Measurements from ENCODE around the gene BUB1B. TPM values are rescaled to one million over a fixed set of nuclear protein-coding genes. Genes with fewer than 3 reads are reported as not detected.
"Not testable (repeated sequence)": the region's sequence is repeated elsewhere in the genome, so short reads cannot be mapped to it uniquely, and the experiment has no call there.

BUB1B gene
- total RNA-seq, 4 donors from 2014 or later = 1.4 to 15.3 (median 8.6) TPM

- Histone ChIP-seq H3K9me3 (no peaks in the 10 kb centered on the region), H3K27me3 (no peaks in the 10 kb centered on the region), H3K4me1 (no peaks in the 10 kb centered on the region), H3K4me3 (no peak overlapping the region), H3K36me3 (no peaks in the 10 kb centered on the region), H3K27ac (no peak overlapping the region)
- TF ChIP-seq EP300 (IDR thresholded peaks at IDR 0.05; ENCODE audit: low read depth) = no peak
- no peak for TF ChIP-seq POLR2AphosphoS5 (IDR thresholded peaks at IDR 0.05)
- TF ChIP-seq CTCF (IDR thresholded peaks at IDR 0.05) = no peak
- no peak for TF ChIP-seq POLR2A (IDR thresholded peaks at IDR 0.05)
- in situ Hi-C loops (cut with MboI; ENCODE audit: low pct_ligation_motif_present in 1 of 4, low pct_unique_long_range_greater_than_20kb in 1 of 4, low sequenced_read_pairs in 3 of 4) (no loop called here), intact Hi-C loops (cut with DNase I; ENCODE audit: low total_unique reads) (no loop called here)
- 75 to 94% methylated on average over 1 to 11 of the region's 11 CpGs for WGBS, 2 donors (ENCODE audit: low coverage in 1 of 2)
- DNase-seq = no peak
Observed at GRCh38 chr15:40137303-40138200, 23.3 kb upstream of the BUB1B start.

- not testable (repeated sequence) for H3K27me3 ChIP-seq
- 51 to 88% methylated on average over 3 of the region's 3 CpGs for WGBS, 2 donors (ENCODE audit: low coverage in 1 of 2)
Observed at GRCh38 chr15:40138201-40138570, 22.7 kb upstream of the BUB1B start.

DNA sequence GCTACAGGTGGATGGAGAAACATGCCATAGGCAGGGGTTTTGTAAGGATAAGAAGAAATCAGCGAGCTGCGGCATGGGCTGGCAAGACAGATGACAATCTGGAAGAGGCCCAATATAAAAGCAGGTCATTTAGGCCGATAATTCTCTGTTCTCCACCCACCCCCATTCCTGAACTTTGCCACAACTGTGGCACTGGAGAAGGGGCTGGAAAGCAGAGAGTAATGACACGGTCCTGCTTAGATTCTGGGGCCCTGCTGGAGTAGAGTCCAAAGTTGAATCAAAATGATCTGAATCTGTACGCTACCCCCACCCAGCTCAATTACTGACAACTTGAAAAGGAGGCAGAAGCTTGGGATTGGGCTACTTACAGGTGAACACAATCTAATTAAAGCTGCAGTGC is 18.4 kb upstream of the BUB1B start:
- H3K4me1 ChIP-seq = no peaks in the 10 kb centered on the region
- H3K4me3 ChIP-seq = no peak overlapping the region
- no peak for DNase-seq
- H3K27ac ChIP-seq = no peak overlapping the region
- in situ Hi-C loops (cut with MboI; ENCODE audit: low pct_ligation_motif_present in 1 of 4, low pct_unique_long_range_greater_than_20kb in 1 of 4, low sequenced_read_pairs in 3 of 4) = no loop called here
- no peaks in the 10 kb centered on the region for H3K27me3 ChIP-seq
- intact Hi-C loops (cut with DNase I; ENCODE audit: low total_unique reads) = no loop called here
- no peak for TF ChIP-seq EP300 (IDR thresholded peaks at IDR 0.05; ENCODE audit: low read depth)
- no peak for TF ChIP-seq POLR2AphosphoS5 (IDR thresholded peaks at IDR 0.05)
- no peak for TF ChIP-seq CTCF (IDR thresholded peaks at IDR 0.05)
- TF ChIP-seq POLR2A (IDR thresholded peaks at IDR 0.05) = no peak
- H3K36me3 ChIP-seq = no peaks in the 10 kb centered on the region
- 69 to 73% methylated on average over 2 to 5 of the region's 5 CpGs for WGBS, 2 donors (ENCODE audit: low coverage in 1 of 2)
- H3K9me3 ChIP-seq = no peaks in the 10 kb centered on the region

More at GRCh38 chr15:40138201-40138570, 22.7 kb upstream of the BUB1B start:
- intact Hi-C loops (cut with DNase I; ENCODE audit: low total_unique reads); H3K36me3 ChIP-seq; H3K4me1 ChIP-seq; H3K27ac ChIP-seq; H3K9me3 ChIP-seq; H3K4me3 ChIP-seq; DNase-seq; in situ Hi-C loops (cut with MboI; ENCODE audit: low pct_ligation_motif_present in 1 of 4, low pct_unique_long_range_greater_than_20kb in 1 of 4, low sequenced_read_pairs in 3 of 4): not testable (repeated sequence)

DNA sequence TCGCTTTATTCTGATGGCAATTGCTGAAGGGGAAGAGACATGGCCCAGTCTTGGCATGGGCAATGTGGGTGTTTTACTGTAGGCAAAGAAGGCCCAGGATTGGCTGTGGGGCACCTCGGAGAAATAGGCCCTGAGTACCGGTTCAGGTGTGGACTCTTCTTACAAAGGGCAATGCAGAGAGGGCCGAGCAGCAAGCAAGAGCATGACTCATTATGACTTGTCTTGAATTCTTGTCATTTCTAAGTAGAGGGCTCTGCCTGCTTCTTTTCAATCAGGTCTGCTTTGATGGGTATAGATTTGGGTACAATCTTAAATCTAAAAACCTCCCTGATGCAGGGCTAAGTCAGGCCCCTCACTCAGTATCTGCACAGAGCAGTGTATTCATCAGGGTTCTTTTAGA is 14.8 kb upstream of the BUB1B start:
- intact Hi-C loops (cut with DNase I; ENCODE audit: low total_unique reads) (no loop called here), in situ Hi-C loops (cut with MboI; ENCODE audit: low pct_ligation_motif_present in 1 of 4, low pct_unique_long_range_greater_than_20kb in 1 of 4, low sequenced_read_pairs in 3 of 4) (no loop called here)
- no peaks in the 10 kb centered on the region for H3K9me3 ChIP-seq
- H3K27me3 ChIP-seq = no peaks in the 10 kb centered on the region
- TF ChIP-seq POLR2A (IDR thresholded peaks at IDR 0.05) = no peak
- no peak for TF ChIP-seq EP300 (IDR thresholded peaks at IDR 0.05; ENCODE audit: low read depth)
- TF ChIP-seq CTCF (IDR thresholded peaks at IDR 0.05) = no peak
- no peak for TF ChIP-seq POLR2AphosphoS5 (IDR thresholded peaks at IDR 0.05)
- H3K27ac ChIP-seq = no peak overlapping the region
- DNase-seq = no peak
- H3K4me3 ChIP-seq = no peak overlapping the region
- H3K4me1 ChIP-seq = no peaks in the 10 kb centered on the region
- 93 to 100% methylated on average over 1 to 4 of the region's 4 CpGs for WGBS, 2 donors (ENCODE audit: low coverage in 1 of 2)
- no peaks in the 10 kb centered on the region for H3K36me3 ChIP-seq

All from transverse colon (tissue), 4 donors.